ENCODE results near the gene SIAH3. TPM values are rescaled to one million over a fixed set of nuclear protein-coding genes. Genes with fewer than 3 reads are reported as not detected.
"Not testable (repeated sequence)": the region's sequence is repeated elsewhere in the genome, so short reads cannot be mapped to it uniquely, and the experiment has no call there.

Gene SIAH3
- total and polyA plus RNA-seq, 9 donors: 0.07 to 0.45 (median 0.17) TPM

DNA sequence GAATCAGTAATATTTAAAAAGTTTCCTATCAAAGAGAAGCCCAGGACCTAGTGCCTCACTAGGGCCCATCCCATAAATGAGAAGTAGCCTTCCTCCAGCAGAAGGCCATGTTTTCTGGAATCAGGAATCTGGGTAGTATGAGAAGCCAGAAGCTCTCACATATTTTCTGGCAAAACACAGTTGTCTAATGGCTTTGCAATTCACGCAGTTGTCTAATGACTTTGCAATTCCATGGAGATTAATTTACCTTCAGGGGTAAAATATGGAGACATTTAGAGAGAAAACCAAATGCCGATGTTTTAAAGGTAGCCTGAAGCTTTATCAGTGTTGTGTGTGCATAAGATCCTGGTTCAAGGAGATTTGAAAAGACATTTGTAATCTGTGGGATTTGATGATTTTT is 29.8 kb upstream of the SIAH3 start:
- no peaks in the 10 kb centered on the region for H3K27me3 ChIP-seq (ENCODE audit: control insufficient read depth, insufficient read depth, low read length)
- no peaks in the 10 kb centered on the region for H3K9me3 ChIP-seq (replicated peaks; ENCODE audit: control insufficient read depth, low read depth, low read length)
- WGBS (ENCODE audit: insufficient coverage): no CpG with 5 or more reads among the region's 2 CpGs
- H3K36me3 ChIP-seq (ENCODE audit: control insufficient read depth, insufficient read depth, low read length): no peaks in the 10 kb centered on the region
- peaks cover 6% of the 10 kb centered on the region for H3K4me1 ChIP-seq (ENCODE audit: control insufficient read depth, insufficient read depth, low read length)
- H3K27ac ChIP-seq (ENCODE audit: low read length): no peak overlapping the region
- H3K4me3 ChIP-seq (ENCODE audit: low read length): no peak overlapping the region
- no peak for DNase-seq

DNA sequence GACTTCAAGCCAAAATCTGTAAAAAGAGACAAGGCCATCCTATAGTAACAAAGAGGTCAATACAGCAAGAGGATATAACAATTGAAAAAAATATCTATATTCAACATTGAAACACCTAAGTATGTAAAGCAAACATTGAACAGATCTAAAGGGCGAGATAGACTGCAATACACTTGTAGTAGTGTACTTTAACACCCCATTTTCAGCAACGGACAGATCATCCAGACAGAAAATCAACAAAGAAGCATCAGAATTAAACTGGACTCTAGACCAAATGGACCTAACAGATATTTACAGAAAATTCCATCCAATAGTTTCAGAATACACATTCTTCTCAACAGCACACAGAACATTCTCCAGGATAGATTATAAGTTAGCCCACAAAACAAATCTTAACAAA is 28.7 kb upstream of the SIAH3 start:
- Histone ChIP-seq H3K9me3 (replicated peaks; ENCODE audit: control insufficient read depth, low read depth, low read length) (no peaks in the 10 kb centered on the region), H3K27ac (ENCODE audit: low read length) (no peak overlapping the region), H3K27me3 (ENCODE audit: control insufficient read depth, insufficient read depth, low read length) (no peaks in the 10 kb centered on the region), H3K4me3 (ENCODE audit: low read length) (no peak overlapping the region), H3K36me3 (ENCODE audit: control insufficient read depth, insufficient read depth, low read length) (no peaks in the 10 kb centered on the region), H3K4me1 (ENCODE audit: control insufficient read depth, insufficient read depth, low read length) (peaks cover 6% of the 10 kb centered on the region)
- no CpG with 5 or more reads among the region's 2 CpGs for WGBS (ENCODE audit: insufficient coverage)
- DNase-seq: no peak

DNA sequence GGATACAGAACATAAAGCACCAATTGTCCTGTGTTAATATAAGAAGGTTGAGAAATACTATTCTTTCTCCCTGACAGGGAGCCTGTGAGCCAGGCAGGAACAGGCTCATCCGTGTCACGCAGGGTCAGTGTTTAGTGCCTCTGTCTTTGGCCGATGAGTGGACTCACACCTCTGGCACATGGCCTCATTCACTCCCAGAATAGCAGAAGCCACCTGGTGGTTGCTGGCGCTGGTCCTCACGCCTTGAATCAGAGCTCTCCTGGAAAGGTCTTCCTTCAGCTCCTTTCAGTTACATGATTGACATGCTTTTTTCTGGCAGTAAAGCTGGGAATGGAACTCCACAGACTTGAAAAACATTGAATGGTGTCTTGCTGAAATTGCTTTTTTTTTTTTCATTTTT is 28.1 kb upstream of the SIAH3 start:
- Histone ChIP-seq H3K27me3 (ENCODE audit: control insufficient read depth, insufficient read depth, low read length) (no peaks in the 10 kb centered on the region), H3K9me3 (replicated peaks; ENCODE audit: control insufficient read depth, low read depth, low read length) (no peaks in the 10 kb centered on the region), H3K4me3 (ENCODE audit: low read length) (no peak overlapping the region), H3K36me3 (ENCODE audit: control insufficient read depth, insufficient read depth, low read length) (no peaks in the 10 kb centered on the region), H3K27ac (ENCODE audit: low read length) (no peak overlapping the region), H3K4me1 (ENCODE audit: control insufficient read depth, insufficient read depth, low read length) (peaks cover 6% of the 10 kb centered on the region)
- WGBS (ENCODE audit: insufficient coverage): 28% methylated on average over 3 of the region's 5 CpGs
- peak; percentile 44 for DNase-seq

DNA sequence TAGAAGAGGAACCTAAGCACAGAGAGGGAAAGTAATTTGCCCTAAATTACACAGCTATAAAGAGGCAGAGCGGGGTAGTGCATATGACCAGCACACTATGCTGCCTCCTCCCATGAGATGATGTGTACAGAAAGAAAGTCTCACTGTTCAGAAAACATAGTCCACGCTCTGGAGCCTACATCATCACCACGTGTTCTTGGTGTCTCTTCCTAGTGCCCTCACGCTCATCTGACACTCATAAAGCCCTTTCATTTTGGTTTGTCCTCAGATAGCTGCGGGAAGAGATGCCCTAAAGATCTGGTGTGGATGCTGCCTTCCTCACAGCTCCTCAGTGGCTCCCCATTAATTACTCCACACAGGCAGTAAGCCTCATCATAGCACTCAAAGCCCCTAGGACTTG is 27.4 kb upstream of the SIAH3 start:
- H3K4me1 ChIP-seq (ENCODE audit: control insufficient read depth, insufficient read depth, low read length): peaks cover 6% of the 10 kb centered on the region
- H3K27me3 ChIP-seq (ENCODE audit: control insufficient read depth, insufficient read depth, low read length): no peaks in the 10 kb centered on the region
- H3K9me3 ChIP-seq (replicated peaks; ENCODE audit: control insufficient read depth, low read depth, low read length): no peaks in the 10 kb centered on the region
- H3K27ac ChIP-seq (ENCODE audit: low read length): no peak overlapping the region
- H3K4me3 ChIP-seq (ENCODE audit: low read length): no peak overlapping the region
- no peaks in the 10 kb centered on the region for H3K36me3 ChIP-seq (ENCODE audit: control insufficient read depth, insufficient read depth, low read length)
- 88% methylated on average over 4 of the region's 5 CpGs for WGBS (ENCODE audit: insufficient coverage)
- no peak for DNase-seq

DNA sequence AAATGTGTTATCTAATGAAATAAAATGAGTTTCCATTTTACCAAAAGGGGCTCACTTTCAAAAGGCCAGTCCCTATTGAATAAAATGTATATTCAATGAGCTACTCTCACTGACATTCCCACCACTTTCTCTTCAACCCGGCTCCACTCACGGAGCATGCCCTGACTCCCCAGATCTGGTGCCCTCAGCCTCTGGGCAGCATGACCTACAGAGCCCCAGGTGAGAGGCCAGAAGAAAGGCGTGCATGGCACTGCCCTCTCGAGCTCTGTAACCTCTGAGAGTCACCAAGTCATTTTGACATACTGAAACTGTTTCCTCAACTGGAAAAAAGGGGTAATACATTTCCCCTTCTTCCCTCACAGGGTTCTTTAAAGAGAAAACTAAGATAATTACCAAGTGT is 25.2 kb upstream of the SIAH3 start:
- H3K27me3 ChIP-seq (ENCODE audit: control insufficient read depth, insufficient read depth, low read length): no peaks in the 10 kb centered on the region
- no peak overlapping the region for H3K27ac ChIP-seq (ENCODE audit: low read length)
- no peaks in the 10 kb centered on the region for H3K9me3 ChIP-seq (replicated peaks; ENCODE audit: control insufficient read depth, low read depth, low read length)
- WGBS (ENCODE audit: insufficient coverage): 72% methylated on average over 2 of the region's 4 CpGs
- H3K4me3 ChIP-seq (ENCODE audit: low read length): no peak overlapping the region
- peaks cover 9% of the 10 kb centered on the region for H3K4me1 ChIP-seq (ENCODE audit: control insufficient read depth, insufficient read depth, low read length)
- DNase-seq: no peak
- no peaks in the 10 kb centered on the region for H3K36me3 ChIP-seq (ENCODE audit: control insufficient read depth, insufficient read depth, low read length)

DNA sequence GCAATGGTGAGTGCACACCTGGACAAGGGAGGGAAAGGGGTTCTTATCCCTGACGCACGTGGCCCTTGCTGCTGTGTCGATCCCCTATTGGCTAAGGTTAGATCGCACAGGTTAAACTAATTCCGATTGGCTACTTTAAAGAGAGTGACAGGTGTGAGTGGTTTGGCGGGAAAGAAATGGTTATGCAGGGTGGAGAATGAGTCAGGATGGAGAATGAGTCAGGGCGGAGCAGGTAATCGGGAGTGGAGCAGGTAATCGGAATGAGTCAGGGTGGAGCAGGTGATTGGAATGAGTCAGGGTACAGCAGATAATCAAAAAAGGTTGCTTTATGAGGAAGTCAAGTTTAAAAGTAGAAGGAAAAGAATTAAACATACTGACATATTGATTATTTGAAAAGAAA is 24.4 kb upstream of the SIAH3 start:
- Histone ChIP-seq H3K9me3 (replicated peaks; ENCODE audit: control insufficient read depth, low read depth, low read length) (no peaks in the 10 kb centered on the region), H3K4me1 (ENCODE audit: control insufficient read depth, insufficient read depth, low read length) (peaks cover 9% of the 10 kb centered on the region), H3K36me3 (ENCODE audit: control insufficient read depth, insufficient read depth, low read length) (no peaks in the 10 kb centered on the region), H3K4me3 (ENCODE audit: low read length) (no peak overlapping the region), H3K27ac (ENCODE audit: low read length) (no peak overlapping the region), H3K27me3 (ENCODE audit: control insufficient read depth, insufficient read depth, low read length) (no peaks in the 10 kb centered on the region)
- 87% methylated on average over 9 of the region's 9 CpGs for WGBS (ENCODE audit: insufficient coverage)
- DNase-seq: no peak

DNA sequence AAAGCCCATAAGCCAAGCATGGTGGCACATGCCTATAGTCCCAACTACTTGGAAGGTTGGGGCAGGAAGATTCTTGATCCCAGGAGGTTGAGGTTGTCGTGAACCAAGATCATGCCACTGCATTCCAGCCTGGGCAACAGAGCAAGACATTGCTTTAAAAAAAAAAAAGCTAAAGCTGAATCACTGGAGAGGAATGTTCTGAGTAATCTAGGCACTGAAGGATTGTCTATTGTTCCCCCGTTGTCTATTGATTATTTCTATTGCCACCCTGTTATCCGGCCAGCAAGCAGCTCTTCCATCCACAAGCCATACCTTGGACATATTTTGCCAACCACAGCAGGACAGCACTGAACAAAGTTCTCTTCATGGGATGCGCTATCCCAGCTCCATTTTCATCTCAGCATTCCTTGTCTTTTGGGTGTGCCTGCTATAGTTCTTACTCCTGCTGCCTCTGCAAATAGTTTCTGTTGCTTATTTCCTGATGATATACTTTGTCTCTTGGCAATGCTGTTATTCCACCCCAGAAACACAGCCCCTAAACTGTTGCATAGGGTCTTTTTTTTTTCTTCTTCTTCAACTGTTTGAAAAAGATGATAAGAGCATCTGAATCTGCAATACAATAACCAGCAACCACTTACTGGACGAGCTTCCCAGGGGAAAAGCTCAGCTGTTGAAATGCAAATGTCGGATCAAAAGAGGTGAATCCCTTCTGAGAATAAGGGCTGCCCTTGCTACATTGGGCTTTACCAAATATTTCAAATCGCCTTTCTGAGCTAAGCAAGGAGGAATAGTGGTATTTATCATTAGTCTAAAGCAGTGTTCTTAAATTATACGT is 22.2 kb upstream of the SIAH3 start:
- H3K9me3 ChIP-seq (replicated peaks; ENCODE audit: control insufficient read depth, low read depth, low read length): no peaks in the 10 kb centered on the region
- 90% methylated on average over 3 of the region's 8 CpGs for WGBS (ENCODE audit: insufficient coverage)
- H3K4me1 ChIP-seq (ENCODE audit: control insufficient read depth, insufficient read depth, low read length): peaks cover 5% of the 10 kb centered on the region
- no peaks in the 10 kb centered on the region for H3K27me3 ChIP-seq (ENCODE audit: control insufficient read depth, insufficient read depth, low read length)
- H3K27ac ChIP-seq (ENCODE audit: low read length): no peak overlapping the region
- DNase-seq: no peak
- H3K36me3 ChIP-seq (ENCODE audit: control insufficient read depth, insufficient read depth, low read length): no peaks in the 10 kb centered on the region
- no peak overlapping the region for H3K4me3 ChIP-seq (ENCODE audit: low read length)

DNA sequence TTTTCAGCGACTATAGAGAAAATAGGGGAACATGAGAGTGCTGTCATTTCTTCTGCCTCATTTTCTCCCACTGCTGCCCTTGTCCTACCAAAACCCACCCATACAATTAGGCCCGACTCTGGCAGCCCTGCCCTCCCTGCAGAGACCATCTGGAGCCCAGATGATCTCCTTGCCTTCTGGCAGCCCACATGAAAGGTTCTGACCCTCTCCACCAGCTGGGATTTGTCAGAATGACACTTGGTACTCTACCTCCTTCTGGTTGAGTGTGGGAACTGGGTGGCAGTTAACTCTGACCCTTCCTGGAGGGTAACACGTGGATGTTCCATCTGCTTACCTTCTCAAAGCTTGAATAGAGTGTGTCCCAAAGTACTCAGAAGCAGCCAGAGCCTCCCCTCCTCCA is 21.0 kb upstream of the SIAH3 start:
- no peaks in the 10 kb centered on the region for H3K36me3 ChIP-seq (ENCODE audit: control insufficient read depth, insufficient read depth, low read length)
- 38% methylated on average over 1 of the region's 3 CpGs for WGBS (ENCODE audit: insufficient coverage)
- no peak for DNase-seq
- peaks cover 5% of the 10 kb centered on the region for H3K4me1 ChIP-seq (ENCODE audit: control insufficient read depth, insufficient read depth, low read length)
- H3K27me3 ChIP-seq (ENCODE audit: control insufficient read depth, insufficient read depth, low read length): no peaks in the 10 kb centered on the region
- no peak overlapping the region for H3K27ac ChIP-seq (ENCODE audit: low read length)
- no peak overlapping the region for H3K4me3 ChIP-seq (ENCODE audit: low read length)
- H3K9me3 ChIP-seq (replicated peaks; ENCODE audit: control insufficient read depth, low read depth, low read length): no peaks in the 10 kb centered on the region

DNA sequence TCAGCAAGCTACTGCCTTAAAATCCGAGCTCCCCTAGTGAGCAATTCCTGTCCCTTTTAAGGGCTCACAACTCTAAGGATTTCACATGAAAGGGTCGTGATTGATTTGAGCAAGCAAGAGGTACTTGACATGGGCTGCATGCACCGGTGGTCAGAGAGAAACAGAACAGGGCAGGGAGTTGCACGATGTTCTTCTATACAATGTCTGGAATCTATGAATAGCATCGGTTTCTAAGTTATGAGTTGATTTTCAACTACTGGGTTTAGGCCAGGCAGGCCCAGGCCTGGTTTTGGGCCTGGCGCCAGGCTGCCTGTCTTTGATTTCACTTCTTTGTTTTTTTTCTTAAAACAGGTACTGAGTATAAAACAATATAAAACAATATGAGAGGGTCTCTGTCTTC is 19.6 kb upstream of the SIAH3 start:
- H3K4me1 ChIP-seq (ENCODE audit: control insufficient read depth, insufficient read depth, low read length); DNase-seq; H3K27ac ChIP-seq (ENCODE audit: low read length); H3K4me3 ChIP-seq (ENCODE audit: low read length); H3K9me3 ChIP-seq (replicated peaks; ENCODE audit: control insufficient read depth, low read depth, low read length); H3K27me3 ChIP-seq (ENCODE audit: control insufficient read depth, insufficient read depth, low read length); H3K36me3 ChIP-seq (ENCODE audit: control insufficient read depth, insufficient read depth, low read length): not testable (repeated sequence)
- 65% methylated on average over 4 of the region's 6 CpGs for WGBS (ENCODE audit: insufficient coverage)

DNA sequence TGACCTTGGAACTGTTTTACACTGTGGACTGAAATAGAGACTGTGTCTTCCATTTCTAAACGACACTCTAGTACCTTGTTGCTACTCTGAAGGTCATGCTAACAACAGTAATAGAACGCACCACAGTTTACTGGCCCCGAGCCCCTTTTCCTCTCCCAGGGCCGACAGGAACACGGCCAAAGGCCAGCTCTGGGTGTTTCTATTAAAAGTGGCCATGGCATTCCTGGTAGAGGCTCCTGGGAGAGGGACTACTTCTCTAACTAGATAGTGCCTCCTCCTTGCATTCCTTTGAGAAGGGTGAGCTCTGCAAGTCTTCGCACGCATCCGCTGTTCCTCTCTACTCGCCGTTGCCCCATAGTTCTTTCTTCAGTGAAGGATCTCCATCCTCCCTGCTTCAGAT is 18.7 kb upstream of the SIAH3 start:
- no peak overlapping the region for H3K27ac ChIP-seq (ENCODE audit: low read length)
- H3K4me1 ChIP-seq (ENCODE audit: control insufficient read depth, insufficient read depth, low read length): peaks cover 5% of the 10 kb centered on the region
- no peaks in the 10 kb centered on the region for H3K27me3 ChIP-seq (ENCODE audit: control insufficient read depth, insufficient read depth, low read length)
- no peaks in the 10 kb centered on the region for H3K9me3 ChIP-seq (replicated peaks; ENCODE audit: control insufficient read depth, low read depth, low read length)
- 93% methylated on average over 2 of the region's 10 CpGs for WGBS (ENCODE audit: insufficient coverage)
- DNase-seq: no peak
- H3K36me3 ChIP-seq (ENCODE audit: control insufficient read depth, insufficient read depth, low read length): no peaks in the 10 kb centered on the region
- no peak overlapping the region for H3K4me3 ChIP-seq (ENCODE audit: low read length)

DNA sequence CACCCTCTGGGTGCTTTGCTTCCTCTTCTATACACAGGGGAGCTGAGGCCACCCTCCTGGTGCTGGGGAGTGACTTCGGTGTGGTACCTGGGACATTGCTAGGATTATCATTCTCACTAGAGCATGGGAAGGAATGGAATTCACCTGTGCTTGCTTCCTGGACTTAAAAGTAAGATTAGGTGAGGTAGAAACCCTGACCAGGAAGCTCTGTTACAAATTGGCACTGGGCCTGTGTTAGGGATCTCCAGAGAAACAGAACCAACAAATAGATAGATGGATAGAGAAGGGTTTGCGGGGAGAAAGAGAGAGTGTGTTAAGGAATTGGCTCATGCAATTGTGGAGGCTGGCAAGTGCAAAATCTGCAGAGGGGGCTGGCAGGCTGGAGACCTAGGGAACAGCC is 13.9 kb upstream of the SIAH3 start:
- Histone ChIP-seq H3K36me3 (ENCODE audit: control insufficient read depth, insufficient read depth, low read length) (no peaks in the 10 kb centered on the region), H3K4me1 (ENCODE audit: control insufficient read depth, insufficient read depth, low read length) (peaks cover 10% of the 10 kb centered on the region), H3K27ac (ENCODE audit: low read length) (no peak overlapping the region), H3K4me3 (ENCODE audit: low read length) (no peak overlapping the region), H3K27me3 (ENCODE audit: control insufficient read depth, insufficient read depth, low read length) (no peaks in the 10 kb centered on the region), H3K9me3 (replicated peaks; ENCODE audit: control insufficient read depth, low read depth, low read length) (peaks cover 7% of the 10 kb centered on the region)
- no peak for DNase-seq
- 79% methylated on average over 2 of the region's 2 CpGs for WGBS (ENCODE audit: insufficient coverage)
